ENCODE data around the gene ESRRA. TPM values are rescaled to one million over a fixed set of nuclear protein-coding genes. Genes with fewer than 3 reads are reported as not detected.
A peak's percentile ranks its signal among the peaks of the same experiment; 100 is the strongest.

ESRRA gene
- total and polyA plus RNA-seq, 2 of the 4 experiments (the other 2 are of a cell fraction) = 10.2 to 15.0 TPM

GRCh38 chr11:64364911-64365310 is 59.6 kb downstream of the ESRRA start:
- intact Hi-C loops (cut with micrococcal nuclease) (no loop called here), dilution Hi-C loops (cut with HindIII; ENCODE audit: low sequenced_read_pairs, unreplicated experiment) (no loop called here), in situ Hi-C loops (cut with MboI; ENCODE audit: low sequenced_read_pairs) (no loop called here)
- ChIA-PET POLR2A (ENCODE audit: unreplicated experiment) (no interaction called here), CTCF (no interaction called here)
- ATAC-seq (ENCODE audit: low read depth) (no peak), DNase-seq (no peak)
- Histone ChIP-seq H3K23ac (ENCODE audit: low read depth, low read length) (no peak overlapping the region), H3K14ac (replicated peaks; ENCODE audit: low read depth, low read length) (no peak overlapping the region), H2BK15ac (ENCODE audit: low read depth, low read length) (no peak overlapping the region), H2BK120ac (ENCODE audit: low read depth, low read length) (no peak overlapping the region), H3K18ac (ENCODE audit: low read depth, low read length) (no peak overlapping the region), H4K8ac (ENCODE audit: low read depth in 2 of 2, low read length in 2 of 2) (no peak overlapping the region), H3K4me2 (ENCODE audit: low read depth, low read length) (no peak overlapping the region), H3K9me1 (ENCODE audit: insufficient read depth, low read length) (peaks cover 7% of the 10 kb centered on the region), H4K20me1 (ENCODE audit: insufficient read depth, low read length) (no peaks in the 10 kb centered on the region), H3K4ac (ENCODE audit: low read depth, low read length) (no peak overlapping the region), H2AFZ (replicated peaks; ENCODE audit: low read length, poor library complexity) (no peak overlapping the region), H3K27ac (ENCODE audit: insufficient read depth, low read length) (no peak overlapping the region), H2BK5ac (ENCODE audit: low read depth, low read length, poor library complexity, severe bottlenecking) (no peak overlapping the region), H3K56ac (ENCODE audit: extremely low read depth, insufficient read depth, low read length) (no peak overlapping the region), H2AK9ac (replicated peaks; ENCODE audit: low read depth, low read length, poor library complexity) (peak overlapping the region; percentile 16), H4K91ac (ENCODE audit: insufficient read depth, low read depth, low read length) (no peak overlapping the region), H3K4me1 (ENCODE audit: control insufficient read depth, insufficient read depth, low read length) (peaks cover 3% of the 10 kb centered on the region), H3K9me3 (ENCODE audit: control insufficient read depth, insufficient read depth, low read length) (no peaks in the 10 kb centered on the region), H3K36me3 (ENCODE audit: control insufficient read depth, insufficient read depth, low read length) (peaks cover 59% of the 10 kb centered on the region), H2AK5ac (ENCODE audit: low read depth, low read length) (no peak overlapping the region), H4K5ac (ENCODE audit: low read depth, low read length) (no peak overlapping the region), H2BK20ac (ENCODE audit: low read depth, low read length) (no peak overlapping the region), H3K79me1 (ENCODE audit: low read depth in 1 of 2, low read length in 2 of 2) (peaks cover 5 to 49% of the 10 kb centered on the region in 2 experiments), H3K27me3 (ENCODE audit: control insufficient read depth, insufficient read depth, low read length) (no peaks in the 10 kb centered on the region), H3K9ac (ENCODE audit: low read depth, low read length) (no peak overlapping the region), H3K4me3 (ENCODE audit: insufficient read depth, low read depth, low read length) (no peak overlapping the region)
- 90% methylated on average over 2 of the region's 4 CpGs; no CpG with 5 or more reads in 1 of the 2 experiments for WGBS, 2 experiments (ENCODE audit: extremely low coverage in 2 of 2, insufficient read length in 1 of 2)
- no peak for TF ChIP-seq MXI1 (IDR thresholded peaks at IDR 0.05; ENCODE audit: borderline replicate concordance, low read depth, low read length)
- TF ChIP-seq RAD21 (IDR thresholded peaks at IDR 0.05; ENCODE audit: low read length) = no peak
- BruUV-seq (replicated peaks) = no TSS peak

Small RNA genes within 50 kb of the gene (microRNA-seq; reads per million reads assigned to microRNA genes)
- gene MIR7155 (ENCODE audit: insufficient read depth in 1 of 2, insufficient read length in 1 of 2, unreplicated experiment in 1 of 2) (0 reads per million in 2 experiments), gene RF00019 (ENCODE audit: insufficient read depth, insufficient read length) (not detected)

Small RNA genes within 50 kb of the gene (small RNA-seq; reads per million reads assigned to genes)
- gene MIR7155 = 0 to 1.5 (median 0) reads per million in 5 experiments
- 0 reads per million in 5 experiments for gene RF00019

Other genes with a start within 250 kb of the ESRRA start
- 2.5 and 4.2 TPM in 2 replicates for gene MACROD1, start 139.4 kb upstream of the ESRRA start, total RNA-seq (2012; rRNA removed)
- gene MACROD1, start 139.4 kb upstream of the ESRRA start, polyA plus RNA-seq (2012; rRNA removed) = 9.3 and 10.9 TPM in 2 replicates
- gene STIP1, start 119.4 kb upstream of the ESRRA start, total RNA-seq (2012; rRNA removed) = 363 and 489 TPM in 2 replicates
- gene STIP1, start 119.4 kb upstream of the ESRRA start, polyA plus RNA-seq (2012; rRNA removed) = 189 and 201 TPM in 2 replicates
- gene FERMT3, start 98.8 kb upstream of the ESRRA start, total RNA-seq (2012; rRNA removed) = 0.36 and 0.56 TPM in 2 replicates
- gene FERMT3, start 98.8 kb upstream of the ESRRA start, polyA plus RNA-seq (2012; rRNA removed) = 2.3 and 2.5 TPM in 2 replicates
- 43.0 and 81.9 TPM in 2 replicates for gene TRPT1, start 79.3 kb upstream of the ESRRA start, total RNA-seq (2012; rRNA removed)
- gene TRPT1, start 79.3 kb upstream of the ESRRA start, polyA plus RNA-seq (2012; rRNA removed) = 63.2 and 64.2 TPM in 2 replicates
- 21.3 and 24.4 TPM in 2 replicates for gene NUDT22, start 79.2 kb upstream of the ESRRA start, total RNA-seq (2012; rRNA removed)
- gene NUDT22, start 79.2 kb upstream of the ESRRA start, polyA plus RNA-seq (2012; rRNA removed) = 44.6 and 55.3 TPM in 2 replicates
- gene DNAJC4, start 75.0 kb upstream of the ESRRA start, total RNA-seq (2012; rRNA removed) = 2.2 and 3.9 TPM in 2 replicates
- 22.8 and 30.3 TPM in 2 replicates for gene DNAJC4, start 75.0 kb upstream of the ESRRA start, polyA plus RNA-seq (2012; rRNA removed)
- 3.0 and 3.9 TPM in 2 replicates for gene VEGFB, start 70.9 kb upstream of the ESRRA start, total RNA-seq (2012; rRNA removed)
- 23.9 and 25.1 TPM in 2 replicates for gene VEGFB, start 70.9 kb upstream of the ESRRA start, polyA plus RNA-seq (2012; rRNA removed)
- 36.2 and 62.5 TPM in 2 replicates for gene FKBP2, start 64.4 kb upstream of the ESRRA start, total RNA-seq (2012; rRNA removed)
- gene FKBP2, start 64.4 kb upstream of the ESRRA start, polyA plus RNA-seq (2012; rRNA removed) = 68.6 and 76.4 TPM in 2 replicates
- gene PPP1R14B, start 58.6 kb upstream of the ESRRA start, total RNA-seq (2012; rRNA removed) = 176 and 206 TPM in 2 replicates
- gene PPP1R14B, start 58.6 kb upstream of the ESRRA start, polyA plus RNA-seq (2012; rRNA removed) = 257 and 355 TPM in 2 replicates
- gene PLCB3, start 54.0 kb upstream of the ESRRA start, total RNA-seq (2012; rRNA removed) = 24.9 and 26.9 TPM in 2 replicates
- 23.9 and 25.9 TPM in 2 replicates for gene PLCB3, start 54.0 kb upstream of the ESRRA start, polyA plus RNA-seq (2012; rRNA removed)
- 27.5 and 30.3 TPM in 2 replicates for gene BAD, start 20.9 kb upstream of the ESRRA start, total RNA-seq (2012; rRNA removed)
- gene BAD, start 20.9 kb upstream of the ESRRA start, polyA plus RNA-seq (2012; rRNA removed) = 68.0 and 88.6 TPM in 2 replicates
- 2.8 and 3.6 TPM in 2 replicates for gene GPR137, start 19.7 kb upstream of the ESRRA start, total RNA-seq (2012; rRNA removed)
- gene GPR137, start 19.7 kb upstream of the ESRRA start, polyA plus RNA-seq (2012; rRNA removed) = 26.0 and 31.8 TPM in 2 replicates
- gene KCNK4, start 14.2 kb upstream of the ESRRA start, total RNA-seq (2012; rRNA removed) = not detected in 2 replicates
- not detected in 2 replicates for gene KCNK4, start 14.2 kb upstream of the ESRRA start, polyA plus RNA-seq (2012; rRNA removed)
- not detected in 2 replicates for gene CATSPERZ, start 5.2 kb upstream of the ESRRA start, total RNA-seq (2012; rRNA removed)
- not detected in 2 replicates for gene CATSPERZ, start 5.2 kb upstream of the ESRRA start, polyA plus RNA-seq (2012; rRNA removed)
- gene TRMT112, start 12.0 kb downstream of the ESRRA start, total RNA-seq (2012; rRNA removed) = 202 and 206 TPM in 2 replicates
- gene TRMT112, start 12.0 kb downstream of the ESRRA start, polyA plus RNA-seq (2012; rRNA removed) = 173 and 206 TPM in 2 replicates
- gene PRDX5, start 12.6 kb downstream of the ESRRA start, total RNA-seq (2012; rRNA removed) = 120 and 160 TPM in 2 replicates
- 292 and 332 TPM in 2 replicates for gene PRDX5, start 12.6 kb downstream of the ESRRA start, polyA plus RNA-seq (2012; rRNA removed)
- 1.3 and 1.7 TPM in 2 replicates for gene CCDC88B, start 34.7 kb downstream of the ESRRA start, total RNA-seq (2012; rRNA removed)
- gene CCDC88B, start 34.7 kb downstream of the ESRRA start, polyA plus RNA-seq (2012; rRNA removed) = 2.5 and 3.1 TPM in 2 replicates
- gene RPS6KA4, start 53.6 kb downstream of the ESRRA start, total RNA-seq (2012; rRNA removed) = 43.3 and 52.9 TPM in 2 replicates
- gene RPS6KA4, start 53.6 kb downstream of the ESRRA start, polyA plus RNA-seq (2012; rRNA removed) = 38.8 and 46.7 TPM in 2 replicates

Measured in IMR-90 (cell line).